Osteoblast (primary cell): ENCODE results near the gene FHDC1. TPM values are rescaled to one million over a fixed set of nuclear protein-coding genes. Genes with fewer than 3 reads are reported as not detected.
A peak's percentile ranks its signal among the peaks of the same experiment; 100 is the strongest.

Experiments used
- DNase-seq: peaks from one replicate; pipeline ENCODE4 v3.0.0; 2011; ENCODE audit warnings: low spot score, mixed read lengths; ENCODE audit not compliant: insufficient read length; ENCODE audit errors: missing footprints
- H2AFZ ChIP-seq: 2 replicates; pipeline ENCODE4 v1.6.0; 2011; ENCODE audit warnings: mild to moderate bottlenecking, low read length
- H3K27ac ChIP-seq: 2 replicates; pipeline ENCODE4 v1.5.1; 2011; ENCODE audit warnings: mild to moderate bottlenecking, low read depth, low read length, moderate library complexity
- H3K27me3 ChIP-seq: 2 replicates; pipeline ENCODE4 v1.6.0; 2012; ENCODE audit warnings: mild to moderate bottlenecking, control low read depth, inconsistent platforms, low read length, moderate library complexity; ENCODE audit not compliant: insufficient read depth
- H3K36me3 ChIP-seq: 2 replicates; pipeline ENCODE4 v1.5.1; 2011; ENCODE audit warnings: mild to moderate bottlenecking, low read length, control low read depth, moderate library complexity; ENCODE audit not compliant: insufficient read depth
- H3K4me1 ChIP-seq: 2 replicates; pipeline ENCODE4 v1.5.1; 2011; ENCODE audit warnings: mild to moderate bottlenecking, low read length, control low read depth, moderate library complexity; ENCODE audit not compliant: insufficient read depth
- H3K4me2 ChIP-seq: 2 replicates; pipeline ENCODE4 v1.6.0; 2011; ENCODE audit warnings: mild to moderate bottlenecking, low read length; ENCODE audit not compliant: insufficient read depth
- H3K4me3 ChIP-seq: fragments of 200-600 bp; sonication (generic); 3 replicates; pipeline ENCODE4 v1.5.1; 2012; ENCODE audit warnings: mild to moderate bottlenecking, low read length, inconsistent platforms; ENCODE audit not compliant: insufficient read depth
- H3K79me2 ChIP-seq: 2 replicates; pipeline ENCODE4 v1.6.0; 2012; ENCODE audit warnings: mild to moderate bottlenecking, low read length, control low read depth, inconsistent platforms; ENCODE audit not compliant: insufficient read depth
- H3K9me3 ChIP-seq: 2 replicates; pipeline ENCODE4 v1.5.1; 2011; ENCODE audit warnings: low read depth, low read length, control low read depth
- H4K20me1 ChIP-seq: 2 replicates; pipeline ENCODE4 v1.6.0; 2012; ENCODE audit warnings: mild to moderate bottlenecking, low read length, control low read depth; ENCODE audit not compliant: insufficient read depth
- total RNA-seq: library from RNA; depleted of rRNA; stranded (reverse); fragments of >200 nt; gene quantifications from 2 replicates; pipeline ENCODE4 v1.2.3, GENCODE V29; 2012
- TF ChIP-seq, protein P1 (sequence below): IDR thresholded peaks from 2 replicates; pipeline ENCODE4 v1.5.1; 2011; ENCODE audit warnings: mild to moderate bottlenecking, low read depth, low read length, moderate library complexity; ENCODE audit errors: extremely low read depth

The FHDC1 gene
- total RNA-seq, 1 donor, result 0.36 TPM

GRCh38 chr4:152938237-152938947 is 2.3 kb downstream of the FHDC1 start:
- peaks cover 71% of the 10 kb centered on the region for H3K27me3 ChIP-seq
- no peak overlapping the region for H2AFZ ChIP-seq
- H3K9me3 ChIP-seq, result no peaks in the 10 kb centered on the region
- no peaks in the 10 kb centered on the region for H3K79me2 ChIP-seq
- DNase-seq, result no peak
- H3K4me1 ChIP-seq, result no peaks in the 10 kb centered on the region
- TF ChIP-seq, protein P1, sequence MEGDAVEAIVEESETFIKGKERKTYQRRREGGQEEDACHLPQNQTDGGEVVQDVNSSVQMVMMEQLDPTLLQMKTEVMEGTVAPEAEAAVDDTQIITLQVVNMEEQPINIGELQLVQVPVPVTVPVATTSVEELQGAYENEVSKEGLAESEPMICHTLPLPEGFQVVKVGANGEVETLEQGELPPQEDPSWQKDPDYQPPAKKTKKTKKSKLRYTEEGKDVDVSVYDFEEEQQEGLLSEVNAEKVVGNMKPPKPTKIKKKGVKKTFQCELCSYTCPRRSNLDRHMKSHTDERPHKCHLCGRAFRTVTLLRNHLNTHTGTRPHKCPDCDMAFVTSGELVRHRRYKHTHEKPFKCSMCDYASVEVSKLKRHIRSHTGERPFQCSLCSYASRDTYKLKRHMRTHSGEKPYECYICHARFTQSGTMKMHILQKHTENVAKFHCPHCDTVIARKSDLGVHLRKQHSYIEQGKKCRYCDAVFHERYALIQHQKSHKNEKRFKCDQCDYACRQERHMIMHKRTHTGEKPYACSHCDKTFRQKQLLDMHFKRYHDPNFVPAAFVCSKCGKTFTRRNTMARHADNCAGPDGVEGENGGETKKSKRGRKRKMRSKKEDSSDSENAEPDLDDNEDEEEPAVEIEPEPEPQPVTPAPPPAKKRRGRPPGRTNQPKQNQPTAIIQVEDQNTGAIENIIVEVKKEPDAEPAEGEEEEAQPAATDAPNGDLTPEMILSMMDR, result no peak
- H3K36me3 ChIP-seq, result no peaks in the 10 kb centered on the region
- peak overlapping the region; percentile 64 for H3K4me3 ChIP-seq
- H4K20me1 ChIP-seq, result no peaks in the 10 kb centered on the region
- H3K4me2 ChIP-seq, result peak overlapping the region; percentile 72
- no peak overlapping the region for H3K27ac ChIP-seq

- no peaks in the 10 kb centered on the region for H3K9me3 ChIP-seq
- H3K27ac ChIP-seq, result no peak overlapping the region
- H4K20me1 ChIP-seq, result no peaks in the 10 kb centered on the region
- TF ChIP-seq, protein P1, result no peak
- DNase-seq, result no peak
- H3K4me2 ChIP-seq, result no peak overlapping the region
- H3K4me1 ChIP-seq, result no peaks in the 10 kb centered on the region
- peaks cover 62% of the 10 kb centered on the region for H3K27me3 ChIP-seq
- no peaks in the 10 kb centered on the region for H3K36me3 ChIP-seq
- H3K4me3 ChIP-seq, result no peak overlapping the region
- H2AFZ ChIP-seq, result no peak overlapping the region
- H3K79me2 ChIP-seq, result no peaks in the 10 kb centered on the region
Measured at GRCh38 chr4:152939621-152940020, 3.5 kb downstream of the FHDC1 start.

DNA sequence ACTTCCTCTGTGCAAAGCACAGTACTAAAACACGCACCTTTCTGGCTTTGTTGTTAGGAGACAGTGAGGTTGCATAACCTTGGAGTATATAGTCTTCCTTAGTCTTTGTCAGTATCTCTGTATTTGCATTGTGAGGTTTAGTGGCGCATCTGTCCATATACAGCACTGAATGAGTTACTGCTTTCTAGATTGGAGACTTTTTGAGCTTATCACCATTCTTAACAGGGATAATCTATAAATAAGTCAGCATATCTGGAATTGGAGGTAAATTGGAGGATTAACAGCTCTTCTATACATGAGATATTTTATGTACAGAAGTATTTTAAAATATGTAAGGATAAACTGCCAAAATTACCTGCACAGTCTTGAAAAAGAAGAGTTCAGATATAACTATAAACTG is 4.3 kb downstream of the FHDC1 start:
- Histone ChIP-seq H2AFZ (no peak overlapping the region), H3K4me1 (no peaks in the 10 kb centered on the region), H3K27ac (no peak overlapping the region), H4K20me1 (no peaks in the 10 kb centered on the region), H3K27me3 (peaks cover 53% of the 10 kb centered on the region), H3K4me3 (no peak overlapping the region), H3K9me3 (no peaks in the 10 kb centered on the region), H3K4me2 (no peak overlapping the region), H3K79me2 (no peaks in the 10 kb centered on the region), H3K36me3 (no peaks in the 10 kb centered on the region)
- DNase-seq, result no peak
- TF ChIP-seq, protein P1, result no peak

- Histone ChIP-seq H4K20me1 (no peaks in the 10 kb centered on the region), H3K4me2 (no peak overlapping the region), H3K79me2 (no peaks in the 10 kb centered on the region), H3K36me3 (no peaks in the 10 kb centered on the region), H3K4me1 (no peaks in the 10 kb centered on the region), H2AFZ (no peak overlapping the region), H3K27ac (no peak overlapping the region), H3K27me3 (peaks cover 45% of the 10 kb centered on the region), H3K9me3 (no peaks in the 10 kb centered on the region), H3K4me3 (no peak overlapping the region)
- TF ChIP-seq, protein P1, result no peak
- no peak for DNase-seq
Measured at GRCh38 chr4:152941411-152941810, 5.3 kb downstream of the FHDC1 start.
